CD4-positive, alpha-beta T cell (primary cell): ENCODE results near the gene HMG20A. TPM values are rescaled to one million over a fixed set of nuclear protein-coding genes. Genes with fewer than 3 reads are reported as not detected.

ENCODE experiments used
- ATAC-seq: fragments of 200-7000 bp; cut with Tn5 transposase; one replicate; pipeline ENCODE4 v1.10.0; 2022; ENCODE audit warnings: mild to moderate bottlenecking; ENCODE audit not compliant: poor library complexity
- CTCF ChIA-PET: fragments of 350-600 bp; sonication (Branson Sonifier 250); formaldehyde crosslinking; loops from one replicate; lab custom pipeline; 2021; ENCODE audit warnings: antibody characterized with exemption, inconsistent platforms; lab: Charles Lee
- POLR2A ChIA-PET: fragments of 350-600 bp; sonication (Branson Sonifier 250); formaldehyde crosslinking; loops from one replicate; lab custom pipeline; 2021; ENCODE audit warnings: antibody characterized with exemption, inconsistent platforms; lab: Charles Lee
- DNase-seq, 14 experiments: peaks; one replicate each; pipeline ENCODE4 v3.0.0-alpha.2; 2013 to 2020; ENCODE audit warnings: mixed read lengths in 2 of 14
- H3K27ac ChIP-seq, 2 donors: one replicate each; pipeline versions ENCODE4 v1.5.1 to v1.7.0; 2013; ENCODE audit warnings: low read length in 2 of 2, low read depth in 1 of 2, mild to moderate bottlenecking in 1 of 2
- H3K27me3 ChIP-seq, 2 experiments: 1 replicate in 1 of 2; 2 replicates in 1 of 2; pipeline versions ENCODE4 v1.6.1 to v1.7.0; 2013; ENCODE audit warnings: low read length in 2 of 2, control low read depth in 1 of 2, mild to moderate bottlenecking in 1 of 2, moderate library complexity in 1 of 2; ENCODE audit not compliant: insufficient read depth in 2 of 2, control insufficient read depth in 1 of 2
- H3K36me3 ChIP-seq: one replicate; pipeline ENCODE4 v1.6.1; 2013; ENCODE audit warnings: low read length, control low read depth; ENCODE audit not compliant: insufficient read depth
- H3K4me1 ChIP-seq: one replicate; pipeline ENCODE4 v1.6.1; 2013; ENCODE audit warnings: low read length, control low read depth; ENCODE audit not compliant: insufficient read depth
- H3K4me3 ChIP-seq: one replicate; pipeline ENCODE4 v1.5.1; 2013; ENCODE audit warnings: mild to moderate bottlenecking, low read length, moderate library complexity
- H3K9me3 ChIP-seq, 2 experiments: 1 replicate in 1 of 2; 2 replicates in 1 of 2; pipeline versions ENCODE4 v1.6.1 to v1.7.0; 2013; ENCODE audit warnings: low read length in 2 of 2, mild to moderate bottlenecking in 2 of 2, control low read depth in 1 of 2, moderate library complexity in 1 of 2; ENCODE audit not compliant: control insufficient read depth in 1 of 2, insufficient read depth in 1 of 2
- H3K27ac Mint-ChIP-seq: one replicate; pipeline ENCODE4 v1.8.0; 2020; ENCODE audit warnings: mixed read lengths
- H3K27me3 Mint-ChIP-seq: one replicate; pipeline ENCODE4 v1.8.0; 2021; ENCODE audit warnings: mixed read lengths
- H3K36me3 Mint-ChIP-seq: one replicate; pipeline ENCODE4 v1.8.0; 2021; ENCODE audit warnings: low read depth, mixed read lengths
- H3K4me1 Mint-ChIP-seq: one replicate; pipeline ENCODE4 v1.8.0; 2021; ENCODE audit warnings: low read depth, mixed read lengths
- H3K4me3 Mint-ChIP-seq: one replicate; pipeline ENCODE4 v1.8.0; 2020; ENCODE audit warnings: mild to moderate bottlenecking, mixed read lengths
- H3K9me3 Mint-ChIP-seq: one replicate; pipeline ENCODE4 v1.8.0; 2020; ENCODE audit warnings: mixed read lengths
- CTCF ChIP-seq: fragments of 200-600 bp; IDR thresholded peaks from one replicate; pipeline ENCODE4 v1.8.0; 2022; ENCODE audit warnings: antibody characterized with exemption, mild to moderate bottlenecking
- intact Hi-C, 2 experiments: fragments of 100-400 bp; cut with DNase I in 1 of 2; cut with micrococcal nuclease in 1 of 2; formaldehyde crosslinking; loops; one replicate each; pipeline versions ENCODE4 v1.15.1 to v1.9.0; 2023 to 2025; cut with DNase I, micrococcal nuclease
- total RNA-seq, 174 experiments: library from RNA in 2 of 174; stranded (reverse) in 2 of 174; gene quantifications; one replicate each; pipeline ENCODE4 v1.2.3 and lab custom pipeline; 2021 to 2026

Gene HMG20A
- total RNA-seq, 2 experiments from 2014 or later, result 16.2 to 20.0 TPM

- CTCF ChIA-PET, result interaction anchor here (1.3 kb wide), 1 partner anchor 19 kb away, joined by 3 read pairs; no protein-coding TSS in a partner anchor
- peaks cover 59% of the 10 kb centered on the region for H3K36me3 ChIP-seq
- no peaks in the 10 kb centered on the region for H3K27me3 Mint-ChIP-seq
- DNase-seq (no peak), ATAC-seq (no peak)
- H3K27me3 ChIP-seq, result no peaks in the 10 kb centered on the region
- no peak overlapping the region for H3K27ac Mint-ChIP-seq
- TF ChIP-seq CTCF, result no peak
- no peak overlapping the region for H3K4me3 ChIP-seq
- H3K4me1 ChIP-seq, result no peaks in the 10 kb centered on the region
- H3K9me3 ChIP-seq, result no peaks in the 10 kb centered on the region
- POLR2A ChIA-PET, result interaction anchor here (1.1 kb wide), 1 partner anchor 9 kb away, joined by 3 read pairs; no protein-coding TSS in a partner anchor
- H3K4me3 Mint-ChIP-seq, result no peak overlapping the region
- no peak overlapping the region for H3K27ac ChIP-seq
- H3K36me3 Mint-ChIP-seq, result peaks cover 87% of the 10 kb centered on the region
- H3K9me3 Mint-ChIP-seq, result no peaks in the 10 kb centered on the region
- intact Hi-C loops, result no loop called here
- H3K4me1 Mint-ChIP-seq, result no peaks in the 10 kb centered on the region
These were observed 57.4 kb downstream of the HMG20A start for GRCh38 chr15:77478051-77478450.

- peaks cover 89% of the 10 kb centered on the region for H3K36me3 Mint-ChIP-seq
- ChIA-PET CTCF (no interaction called here), POLR2A (no interaction called here)
- H3K27me3 ChIP-seq, result no peaks in the 10 kb centered on the region
- no peaks in the 10 kb centered on the region for H3K9me3 Mint-ChIP-seq
- no peak overlapping the region for H3K4me3 ChIP-seq
- no peak for DNase-seq
- intact Hi-C loops, result no loop called here
- no peaks in the 10 kb centered on the region for H3K4me1 ChIP-seq
- H3K4me3 Mint-ChIP-seq, result no peak overlapping the region
- no peak overlapping the region for H3K27ac Mint-ChIP-seq
- H3K9me3 ChIP-seq, result no peaks in the 10 kb centered on the region
- peaks cover 66% of the 10 kb centered on the region for H3K36me3 ChIP-seq
- no peaks in the 10 kb centered on the region for H3K27me3 Mint-ChIP-seq
- no peak for ATAC-seq
- no peak for TF ChIP-seq CTCF
- H3K27ac ChIP-seq, result no peak overlapping the region
- no peaks in the 10 kb centered on the region for H3K4me1 Mint-ChIP-seq
These were observed 58.3 kb downstream of the HMG20A start for GRCh38 chr15:77479015-77479414.

GRCh38 chr15:77480859-77481633 is 60.4 kb downstream of the HMG20A start:
- H3K9me3 ChIP-seq, result no peaks in the 10 kb centered on the region
- H3K36me3 ChIP-seq, result peaks cover 71% of the 10 kb centered on the region
- no peak overlapping the region for H3K27ac ChIP-seq
- intact Hi-C loops, result no loop called here
- POLR2A ChIA-PET, result no interaction called here
- TF ChIP-seq CTCF, result no peak
- ATAC-seq (no peak), DNase-seq (no peak)
- no peak overlapping the region for H3K4me3 Mint-ChIP-seq
- no peaks in the 10 kb centered on the region for H3K4me1 Mint-ChIP-seq
- H3K27me3 Mint-ChIP-seq, result no peaks in the 10 kb centered on the region
- no peaks in the 10 kb centered on the region for H3K4me1 ChIP-seq
- H3K4me3 ChIP-seq, result no peak overlapping the region
- no peaks in the 10 kb centered on the region for H3K9me3 Mint-ChIP-seq
- CTCF ChIA-PET, result no interaction called here
- peaks cover 87% of the 10 kb centered on the region for H3K36me3 Mint-ChIP-seq
- H3K27me3 ChIP-seq, result no peaks in the 10 kb centered on the region
- no peak overlapping the region for H3K27ac Mint-ChIP-seq
